H1 (cell line): ENCODE results near the gene SMIM7. TPM values are rescaled to one million over a fixed set of nuclear protein-coding genes. Genes with fewer than 3 reads are reported as not detected.

Experiments
- CHD7 ChIP-seq: fragments of 300-600 bp; sonication (generic); IDR thresholded peaks from 2 replicates; pipeline ENCODE4 v1.7.1; 2012; ENCODE audit warnings: low read length, moderate library complexity, mild to moderate bottlenecking, inconsistent platforms; ENCODE audit not compliant: insufficient replicate concordance
- KDM4A ChIP-seq: IDR thresholded peaks from one replicate; pipeline ENCODE4 v1.7.1; 2012; ENCODE audit warnings: low read depth, mild to moderate bottlenecking, moderate library complexity, low read length, inconsistent platforms; ENCODE audit not compliant: severe bottlenecking
- MAX ChIP-seq: IDR thresholded peaks from 2 replicates; pipeline ENCODE4 v1.6.1; 2012; ENCODE audit warnings: inconsistent platforms
- NANOG ChIP-seq: IDR thresholded peaks from 2 replicates; pipeline ENCODE4 v1.6.1; 2011; ENCODE audit warnings: low read length, low read depth, mild to moderate bottlenecking, inconsistent platforms; ENCODE audit not compliant: insufficient read depth, poor library complexity, severe bottlenecking
- NRF1 ChIP-seq: IDR thresholded peaks from 2 replicates; pipeline ENCODE4 v1.6.1; 2011; ENCODE audit warnings: mild to moderate bottlenecking, low read depth, low read length, improper control_type of control experiment
- TAF1 ChIP-seq: IDR thresholded peaks from 2 replicates; pipeline ENCODE4 v1.6.1; 2011; ENCODE audit warnings: mild to moderate bottlenecking, low read depth, low read length
- TCF12 ChIP-seq: IDR thresholded peaks from 2 replicates; pipeline ENCODE4 v1.6.1; 2011; ENCODE audit warnings: low read depth, mild to moderate bottlenecking, low read length
- YY1 ChIP-seq: IDR thresholded peaks from 2 replicates; pipeline ENCODE4 v1.6.1; 2011; ENCODE audit warnings: low read depth, mild to moderate bottlenecking, low read length
- polyA plus RNA-seq, 7 experiments: library from polyadenylated mRNA; depleted of rRNA in 3 of 7; stranded (reverse) in 5 of 7; unstranded in 2 of 7; fragments of >200 nt in 5 of 7; fragments of 200-250 nt in 2 of 7; gene quantifications; 1 replicate in 5 of 7; 2 replicates in 1 of 7; 4 replicates in 1 of 7; pipeline versions ENCODE4 v1.2.1 to v1.2.3, GENCODE V29; 2011 to 2013; ENCODE audit warnings: missing spikeins in 2 of 7, mixed read lengths in 2 of 7
- total RNA-seq: library from RNA; stranded (reverse); fragmentation: NEBNext Ultra II Directional; extraction: Animal tissue kit (Norgen Biotek cat#: 25700); gene quantifications from 2 replicates; pipeline ENCODE4 v1.2.1, GENCODE V29; 2021
- TF ChIP-seq, protein P1 (sequence below): IDR thresholded peaks from 2 replicates; pipeline ENCODE4 v1.6.1; 2012; ENCODE audit warnings: inconsistent platforms

SMIM7 gene
- total and polyA plus RNA-seq, 2 of the 8 experiments (the other 6 are each of a cell fraction or from before 2014, with no cell fraction given), result 55.5 to 67.5 TPM

GRCh38 chr19:16659832-16660708 is at the start of gene SMIM7 (continued):
- no peak for TF ChIP-seq CHD7
- peak; percentile 88 for TF ChIP-seq NRF1
- peak; percentile 94 for TF ChIP-seq MAX
- TF ChIP-seq YY1, result no peak
- TF ChIP-seq NANOG, result peak; percentile 39
- TF ChIP-seq TCF12, result no peak
- peak; percentile 70 for TF ChIP-seq TAF1
- TF ChIP-seq, protein P1, sequence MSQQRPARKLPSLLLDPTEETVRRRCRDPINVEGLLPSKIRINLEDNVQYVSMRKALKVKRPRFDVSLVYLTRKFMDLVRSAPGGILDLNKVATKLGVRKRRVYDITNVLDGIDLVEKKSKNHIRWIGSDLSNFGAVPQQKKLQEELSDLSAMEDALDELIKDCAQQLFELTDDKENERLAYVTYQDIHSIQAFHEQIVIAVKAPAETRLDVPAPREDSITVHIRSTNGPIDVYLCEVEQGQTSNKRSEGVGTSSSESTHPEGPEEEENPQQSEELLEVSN, result peak; percentile 90
- TF ChIP-seq KDM4A, result peak; percentile 78
